ENCODE data around the gene CDADC1.
"Not testable (repeated sequence)": the region's sequence is repeated elsewhere in the genome, so short reads cannot be mapped to it uniquely, and the experiment has no call there.

The CDADC1 gene

DNA sequence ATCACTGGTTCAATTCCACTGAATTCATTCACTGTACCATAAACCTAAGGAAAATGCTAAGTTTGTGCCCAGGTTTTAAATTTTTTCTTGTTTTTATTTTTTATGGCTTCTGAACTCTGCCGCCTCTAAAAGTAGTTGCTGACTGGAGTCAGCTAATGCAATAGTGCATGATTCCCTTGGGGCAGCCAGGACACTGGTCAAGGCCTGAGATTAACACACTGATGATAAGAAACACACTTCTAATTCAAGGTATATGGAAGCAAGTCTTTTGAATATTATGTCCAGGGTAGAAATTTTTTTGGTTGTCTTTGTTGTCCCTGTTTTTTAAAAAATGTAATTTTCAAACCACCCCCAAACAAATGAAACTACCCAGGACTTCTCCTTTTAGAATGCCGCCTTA is 72.2 kb downstream of the CDADC1 start:
- no peak for DNase-seq

GRCh38 chr13:49320975-49321374 is 73.2 kb downstream of the CDADC1 start:
- no peak for DNase-seq

DNA sequence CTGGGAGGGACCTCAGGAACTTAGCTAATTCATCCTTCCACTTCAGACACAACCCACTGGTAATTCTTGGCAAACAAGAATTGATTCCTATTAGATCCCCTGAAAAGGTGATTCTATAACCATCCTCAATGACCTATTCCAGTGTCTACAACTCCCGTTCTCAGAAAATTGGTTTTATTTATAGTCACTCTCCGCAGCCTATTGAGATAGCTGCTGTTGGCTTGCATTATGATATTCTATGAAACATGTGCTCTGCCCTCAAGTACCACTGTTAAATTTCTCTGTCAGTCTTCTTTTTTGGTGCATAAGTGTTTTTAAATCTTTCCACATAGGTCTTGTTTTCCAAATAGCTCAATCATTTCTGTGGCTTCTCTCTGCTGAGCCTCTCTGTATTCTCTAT is 75.0 kb downstream of the CDADC1 start:
- DNase-seq = no peak

DNA sequence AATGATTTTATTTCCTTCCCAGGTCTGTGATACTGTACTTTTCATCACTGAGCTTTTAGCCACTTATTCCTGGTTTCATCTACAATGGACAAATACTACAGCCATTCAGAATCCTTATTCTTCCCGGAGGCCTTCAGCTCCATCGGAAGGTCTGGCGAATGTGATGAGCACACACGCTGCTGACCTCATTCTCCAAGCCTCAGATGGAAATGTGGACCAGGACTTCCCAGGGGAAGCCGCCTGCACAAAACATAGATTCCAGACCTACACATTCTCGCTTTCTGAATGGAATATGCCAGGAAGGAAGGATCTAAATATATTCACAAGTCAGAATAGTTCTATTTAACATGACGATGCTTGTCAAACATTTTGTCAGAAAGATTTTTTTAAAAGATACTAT is 75.6 kb downstream of the CDADC1 start:
- DNase-seq = no peak

GRCh38 chr13:49326222-49326917 is 78.6 kb downstream of the CDADC1 start:
- DNase-seq = no peak

GRCh38 chr13:49327145-49327544 is 79.4 kb downstream of the CDADC1 start:
- not testable (repeated sequence) for DNase-seq

- no peak for DNase-seq
These were observed 82.3 kb downstream of the CDADC1 start for GRCh38 chr13:49329831-49330545.

DNA sequence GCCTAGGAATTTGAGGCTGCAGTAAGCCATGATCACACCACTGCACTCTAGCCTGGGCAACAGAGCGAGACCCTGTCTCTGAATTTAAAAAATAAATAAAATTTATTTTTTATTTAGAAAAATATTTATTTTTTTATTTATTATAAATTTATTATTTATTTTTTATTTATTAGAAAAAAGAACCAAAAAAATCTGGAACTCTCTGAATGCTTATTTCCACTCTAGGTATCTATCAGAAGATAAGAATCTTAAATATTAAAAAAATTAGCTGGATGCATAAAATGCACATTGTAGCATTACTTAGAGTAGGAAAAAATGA is 82.8 kb downstream of the CDADC1 start:
- no peak for DNase-seq

DNA sequence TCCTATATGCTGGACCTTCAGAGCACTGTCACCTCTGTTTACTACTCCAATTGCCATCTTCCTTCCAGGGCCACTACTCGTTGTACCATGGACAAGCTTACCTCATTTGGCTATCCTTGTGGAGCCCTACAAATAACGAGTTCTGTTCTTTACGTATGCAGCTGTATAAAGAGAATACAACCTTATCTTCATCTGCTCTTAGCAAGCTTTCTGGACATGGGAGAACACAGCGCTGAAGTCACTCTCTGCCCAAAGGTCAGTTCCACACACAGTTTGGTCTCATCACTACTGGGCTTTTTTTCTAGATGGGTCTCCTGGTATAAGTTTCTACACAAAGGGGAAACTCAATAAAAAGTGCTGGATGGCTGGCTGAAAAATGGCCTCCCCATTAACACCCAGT is 88.9 kb downstream of the CDADC1 start:
- no peak for DNase-seq

DNA sequence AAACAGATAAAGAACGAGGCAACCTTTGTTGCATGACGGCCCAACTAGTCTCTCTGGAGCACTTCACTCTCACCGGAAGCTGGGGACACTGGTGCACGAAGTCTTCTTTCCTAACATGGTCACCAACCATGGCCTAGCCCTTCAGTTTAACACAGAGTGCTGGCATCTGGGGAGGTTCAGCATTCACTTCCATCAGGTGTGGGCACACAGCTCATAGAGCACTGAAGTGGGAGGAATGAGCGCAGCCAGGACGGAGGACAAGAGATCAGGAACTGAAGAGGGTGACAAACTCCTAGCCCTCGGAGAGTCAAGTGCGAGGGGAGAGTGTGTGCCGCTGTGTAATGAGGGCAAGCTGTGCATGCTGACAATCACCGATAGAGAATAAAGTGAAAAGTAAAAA is 92.4 kb downstream of the CDADC1 start:
- DNase-seq = no peak

DNA sequence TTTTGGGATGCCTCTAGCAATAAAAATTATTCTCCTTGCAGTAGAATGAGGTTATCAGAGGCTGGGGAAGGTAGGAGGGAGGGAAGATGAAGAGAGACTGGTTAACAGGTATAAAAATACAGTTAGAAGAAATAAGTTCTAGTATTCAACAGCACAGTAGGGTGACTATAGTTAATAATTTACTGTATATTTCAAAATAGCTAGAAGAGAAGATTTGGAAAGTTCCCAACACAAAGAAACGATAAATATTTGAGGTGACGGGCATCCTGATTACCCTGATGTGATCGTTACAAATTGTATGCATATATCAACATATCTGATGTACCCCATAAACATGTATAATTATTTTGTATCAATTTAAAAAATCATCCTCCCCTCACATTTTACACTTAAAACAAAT is 93.8 kb downstream of the CDADC1 start:
- DNase-seq = no peak

DNA sequence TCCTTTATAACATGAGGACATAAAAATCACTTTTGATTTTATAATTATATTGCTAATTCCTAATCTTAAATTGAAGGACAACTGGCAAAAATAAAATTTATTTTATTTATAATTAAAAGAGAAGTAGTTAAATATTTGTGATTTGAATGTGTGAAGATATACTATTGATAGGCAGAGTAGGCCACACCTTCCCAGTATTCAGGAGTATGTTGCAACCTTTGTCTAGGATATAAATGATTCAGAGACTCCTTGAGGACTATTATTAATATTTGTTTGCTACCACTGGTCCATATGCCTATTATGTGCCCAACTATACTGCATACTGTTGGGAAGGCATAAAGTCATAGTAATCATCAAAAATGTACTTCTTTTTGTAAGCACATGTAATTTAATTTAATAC is 94.2 kb downstream of the CDADC1 start:
- no peak for DNase-seq

DNA sequence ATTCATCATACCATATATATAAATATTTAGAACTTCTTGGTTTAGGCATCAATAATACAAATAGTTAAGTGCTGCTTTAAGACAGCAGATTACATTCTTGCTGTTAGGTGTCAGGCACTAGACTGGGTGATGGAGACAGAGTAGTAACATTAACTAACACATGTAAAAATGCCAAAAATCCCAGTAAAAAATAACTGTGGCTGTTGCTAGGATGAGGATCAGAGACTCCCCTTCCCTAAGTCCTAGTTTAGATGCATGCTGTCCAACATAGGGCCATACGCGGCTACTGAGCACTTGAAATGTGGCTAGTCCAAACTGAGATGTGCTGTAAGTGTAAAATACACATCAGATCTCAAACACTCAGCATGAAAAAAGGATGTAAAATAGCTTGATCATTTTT is 94.7 kb downstream of the CDADC1 start:
- no peak for DNase-seq

All from activated CD8-positive, alpha-beta memory T cell treated with anti-CD3 and anti-CD28 coated beads, Interleukin-2, amount 50 U/mL, for 48 hours (primary cell).